Right cardiac atrium (tissue), 5 donors: ENCODE measurements around the gene PWWP2A. TPM values are rescaled to one million over a fixed set of nuclear protein-coding genes. Genes with fewer than 3 reads are reported as not detected.

Experiments used
- ATAC-seq, 2 donors: fragments of 200-7000 bp; cut with Tn5 transposase; one replicate each; pipeline versions ENCODE4 v1.8.0 to v1.9.1; 2020; ENCODE audit warnings: moderate library complexity in 2 of 2, mild to moderate bottlenecking in 1 of 2
- DNase-seq, 3 donors: peaks; one replicate each; pipeline ENCODE4 v3.0.0-alpha.2; 2020
- H3K27ac ChIP-seq: one replicate; pipeline ENCODE4 v1.5.1; 2013; ENCODE audit warnings: mild to moderate bottlenecking, low read length, control low read depth, moderate library complexity
- H3K27me3 ChIP-seq: one replicate; pipeline ENCODE4 v1.6.1; 2013; ENCODE audit not compliant: control insufficient read depth, insufficient read depth
- H3K4me1 ChIP-seq: one replicate; pipeline ENCODE4 v1.6.1; 2013; ENCODE audit warnings: low read length; ENCODE audit not compliant: control insufficient read depth, insufficient read depth
- H3K4me3 ChIP-seq: one replicate; pipeline ENCODE4 v1.5.1; 2013; ENCODE audit warnings: low read length, control low read depth
- H3K9me3 ChIP-seq: one replicate; pipeline ENCODE4 v1.6.1; 2013; ENCODE audit warnings: low read length; ENCODE audit not compliant: control insufficient read depth
- WGBS: extraction: QIAGEN DNeasy Blood & Tissue Kit; methylation state at CpG from one replicate; pipeline ENCODE4 v1.1.7; 2013; 5-methylcytosine and 5-hydroxymethylcytosine counted together
- intact Hi-C, 4 donors: fragments of 100-400 bp; cut with DNase I; formaldehyde crosslinking; loops; one replicate each; pipeline versions ENCODE4 v1.11.0 to v1.14.0; 2022 to 2023
- polyA plus RNA-seq: library from polyadenylated mRNA; stranded (reverse); fragments of 200-250 nt; gene quantifications from one replicate; pipeline ENCODE4 v1.2.3, GENCODE V29; 2013
- total RNA-seq, 4 donors: library from RNA; stranded (reverse); fragmentation: NEBNext Ultra II Directional; extraction: Animal tissue kit (Norgen Biotek cat#: 25700); gene quantifications; one replicate each; pipeline ENCODE4 v1.2.1, GENCODE V29; 2021
- donor health status: healthy with polysubstance abuse.
- donor health status: DM: no; HTN: yes; CAD: no.
- donor health status: DM: no; HTN: no; CAD: no.
- donor health status: DM: no; HTN: yes; CAD: no; lungs with severe emphysema.
- donor health status: DM: yes; HTN: yes; CAD: no.

The PWWP2A gene
- total and polyA plus RNA-seq, 5 donors, result 4.5 to 18.2 (median 14.2) TPM

DNA sequence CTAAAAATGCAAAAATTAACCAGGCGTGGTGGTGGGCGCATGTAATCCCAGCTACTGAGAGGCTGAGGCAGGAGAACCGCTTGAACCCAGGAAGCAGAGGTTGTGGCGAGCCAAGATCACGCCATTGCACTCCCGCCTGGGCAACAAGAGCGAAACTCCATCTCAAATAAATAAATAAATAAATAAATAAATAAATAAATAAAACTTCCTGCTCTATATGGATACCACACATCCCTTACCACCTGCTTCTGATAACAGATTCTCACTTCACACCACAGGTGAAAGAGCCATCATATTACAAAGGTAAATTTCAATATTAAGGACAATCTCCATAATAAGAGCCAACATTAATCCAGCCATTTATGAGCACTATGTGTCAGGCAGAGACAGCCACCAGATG is 9.4 kb upstream of the PWWP2A start:
- H3K27me3 ChIP-seq, result no peaks in the 10 kb centered on the region

DNA sequence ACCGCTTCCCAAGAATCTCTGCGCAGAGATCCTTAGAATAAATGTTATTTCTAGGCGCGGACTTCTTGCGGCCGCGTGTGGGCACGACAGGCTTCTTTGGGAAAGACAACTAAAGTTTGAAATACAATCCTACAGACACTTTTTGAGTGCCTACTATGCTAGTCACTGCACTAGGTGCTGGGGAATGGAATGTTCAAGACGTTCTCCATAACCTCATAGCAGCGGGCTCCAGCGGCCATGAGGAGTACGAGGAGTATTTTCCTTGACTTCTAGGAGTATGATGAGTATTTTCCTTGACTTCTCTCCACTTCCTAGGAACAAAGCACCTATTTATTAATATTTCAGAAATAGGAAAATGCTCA is 636 bp upstream of the PWWP2A start:
- H3K27ac ChIP-seq, result no peak overlapping the region
- H3K4me3 ChIP-seq, result no peak overlapping the region
- H3K4me1 ChIP-seq, result no peaks in the 10 kb centered on the region
- no peaks in the 10 kb centered on the region for H3K27me3 ChIP-seq
- 10% methylated on average over 12 of the region's 12 CpGs for WGBS
- ATAC-seq, result no peak
- no peaks in the 10 kb centered on the region for H3K9me3 ChIP-seq
- DNase-seq, result no peak
- intact Hi-C loops, result loop anchor here in 2 of 4 donors (5.0 to 10.0 kb wide), 2 partner anchors 77 to 95 kb away; no protein-coding TSS in a partner anchor

More for the DNA sequence above, 9.4 kb upstream of the PWWP2A start:
- Histone ChIP-seq H3K4me3 (no peak overlapping the region), H3K4me1 (no peaks in the 10 kb centered on the region), H3K27ac (no peak overlapping the region), H3K9me3 (no peaks in the 10 kb centered on the region)
- 97% methylated on average over 7 of the region's 7 CpGs for WGBS
- intact Hi-C loops, result no loop called here
- no peak for ATAC-seq
- no peak for DNase-seq

DNA sequence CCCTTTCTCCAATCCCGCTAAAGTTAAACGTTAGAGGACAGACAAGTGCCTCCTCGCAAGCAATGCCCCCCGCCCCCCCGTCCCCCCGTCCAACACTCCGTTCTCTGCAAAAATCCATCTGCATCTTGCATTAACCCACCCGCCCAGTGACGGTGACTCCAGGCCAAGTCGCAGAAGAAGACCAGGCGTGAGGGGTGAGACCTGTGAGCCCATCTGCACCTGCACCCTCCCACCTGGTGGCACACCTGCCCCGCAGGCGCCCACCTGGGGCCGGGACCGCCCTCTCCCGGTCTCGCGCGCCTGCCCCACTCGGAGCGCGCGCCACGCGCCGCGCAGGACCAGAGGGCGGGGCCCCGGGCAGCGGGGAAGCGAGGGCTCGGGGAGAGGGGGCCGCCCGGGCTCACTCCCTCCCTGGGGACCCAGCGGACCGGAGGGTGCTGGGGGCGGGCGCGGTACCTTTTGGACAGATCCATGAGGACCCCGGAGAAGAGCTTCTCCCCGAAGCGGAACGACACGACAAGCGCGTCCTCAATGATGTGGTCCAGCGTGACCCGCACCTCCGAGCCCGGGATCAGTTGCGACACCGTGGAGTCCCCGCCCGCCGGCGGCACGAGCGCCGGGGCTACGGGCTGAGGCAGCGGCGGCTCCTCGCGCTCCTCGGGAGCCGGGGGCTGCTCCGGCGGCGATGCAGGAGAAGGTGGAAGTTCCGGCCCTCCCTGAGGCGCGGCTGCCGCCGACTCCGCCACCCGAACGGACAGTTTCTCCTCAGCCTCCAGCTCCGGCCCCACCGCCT is 705 bp downstream of the PWWP2A start:
- H3K9me3 ChIP-seq, result no peaks in the 10 kb centered on the region
- DNase-seq, result peak; percentile 64 to 83 (median 83)
- peak; percentile 39 to 56 for ATAC-seq
- H3K4me1 ChIP-seq, result no peaks in the 10 kb centered on the region
- no peaks in the 10 kb centered on the region for H3K27me3 ChIP-seq
- intact Hi-C loops, result loop anchor here in 2 of 4 donors (5.0 to 10.0 kb wide), 2 partner anchors 79 to 94 kb away; no protein-coding TSS in a partner anchor
- peak overlapping the region; percentile 68 for H3K4me3 ChIP-seq
- H3K27ac ChIP-seq, result peak overlapping the region; percentile 88
- WGBS, result under 1% methylated on average over 79 of the region's 79 CpGs

DNA sequence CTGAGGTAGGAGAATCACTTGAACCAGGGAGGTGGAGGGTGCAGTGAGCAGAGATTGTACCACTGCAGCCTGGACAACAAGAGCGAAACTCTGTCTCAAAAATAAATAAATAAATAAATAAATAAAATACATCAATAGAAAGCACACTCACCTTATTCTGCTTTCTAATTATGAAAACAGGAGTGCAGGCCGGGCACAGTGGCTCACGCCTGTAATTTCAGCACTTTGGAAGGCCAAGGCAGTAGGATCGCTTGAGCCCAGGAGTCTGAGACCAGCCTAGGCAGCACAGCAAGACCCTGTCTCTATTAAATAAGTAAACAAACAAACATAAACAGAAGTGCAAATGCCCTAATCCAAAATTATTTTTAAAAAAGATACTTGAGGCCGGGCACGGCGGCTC is 2.3 kb downstream of the PWWP2A start:
- DNase-seq, result no peak
- Histone ChIP-seq H3K27me3 (no peaks in the 10 kb centered on the region), H3K27ac (no peak overlapping the region), H3K4me3 (no peak overlapping the region), H3K4me1 (no peaks in the 10 kb centered on the region), H3K9me3 (no peaks in the 10 kb centered on the region)
- no peak for ATAC-seq
- intact Hi-C loops, result loop anchor here in 2 of 4 donors (5.0 to 10.0 kb wide), 2 partner anchors 80 to 92 kb away; no protein-coding TSS in a partner anchor
- 98% methylated on average over 7 of the region's 7 CpGs for WGBS

DNA sequence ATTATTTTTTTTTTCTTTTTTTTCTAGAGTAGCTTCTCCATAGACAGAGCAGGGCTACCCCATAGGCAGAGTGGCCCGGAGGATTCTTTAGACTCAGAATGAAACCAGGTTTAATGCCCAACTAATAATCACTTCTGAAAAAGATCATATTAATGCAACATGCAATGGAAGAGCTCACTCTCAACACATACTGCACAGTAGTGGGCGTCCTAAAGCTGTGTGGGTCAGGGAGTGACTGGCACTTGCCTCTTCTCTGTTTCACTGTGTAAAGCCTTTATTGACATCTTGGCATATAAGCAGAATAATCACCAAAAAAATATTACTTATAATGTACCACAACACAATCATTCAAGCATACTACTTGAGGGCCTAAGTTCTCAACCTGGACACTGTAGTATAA is 11.1 kb downstream of the PWWP2A start:
- intact Hi-C loops, result no loop called here
- WGBS, result 96% methylated on average over 2 of the region's 2 CpGs
- Histone ChIP-seq H3K9me3 (no peaks in the 10 kb centered on the region), H3K4me1 (no peaks in the 10 kb centered on the region), H3K27me3 (no peaks in the 10 kb centered on the region), H3K27ac (no peak overlapping the region), H3K4me3 (no peak overlapping the region)
- no peak for ATAC-seq
- no peak for DNase-seq

DNA sequence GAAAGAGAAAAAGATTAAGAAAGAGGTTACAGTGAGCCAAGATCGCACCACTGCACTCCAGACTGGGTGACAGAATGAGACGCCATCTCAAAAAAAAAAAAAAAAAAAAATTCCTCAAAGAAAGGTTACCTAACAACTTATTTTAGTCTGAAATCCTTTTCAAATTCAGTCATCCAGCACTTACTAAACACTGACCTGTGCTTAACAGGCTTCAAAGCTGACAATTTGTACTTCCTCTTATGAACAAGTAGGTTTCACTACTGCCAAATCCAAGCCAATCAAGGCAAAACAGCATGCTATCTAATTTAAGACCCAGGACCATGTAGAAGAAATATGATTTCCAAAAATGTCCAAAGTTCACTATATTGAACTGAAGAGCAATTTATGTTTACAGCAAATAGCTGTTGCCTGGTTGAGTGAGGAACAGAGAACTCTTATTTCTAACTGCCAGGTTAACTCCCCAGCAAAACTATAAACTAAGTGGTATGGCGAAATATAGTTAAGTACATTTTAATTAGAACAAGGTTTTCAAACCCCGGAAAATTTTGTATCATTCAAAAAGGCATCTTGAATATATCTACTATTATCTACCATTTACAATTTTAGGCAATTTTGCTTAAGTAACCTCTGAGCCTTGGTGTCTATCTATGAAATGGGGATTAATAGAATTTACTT is 13.4 kb downstream of the PWWP2A start:
- WGBS, result 86% methylated on average over 4 of the region's 4 CpGs
- Histone ChIP-seq H3K27me3 (no peaks in the 10 kb centered on the region), H3K27ac (no peak overlapping the region), H3K9me3 (no peaks in the 10 kb centered on the region), H3K4me1 (no peaks in the 10 kb centered on the region), H3K4me3 (no peak overlapping the region)
- ATAC-seq (no peak), DNase-seq (no peak)
- intact Hi-C loops, result no loop called here

DNA sequence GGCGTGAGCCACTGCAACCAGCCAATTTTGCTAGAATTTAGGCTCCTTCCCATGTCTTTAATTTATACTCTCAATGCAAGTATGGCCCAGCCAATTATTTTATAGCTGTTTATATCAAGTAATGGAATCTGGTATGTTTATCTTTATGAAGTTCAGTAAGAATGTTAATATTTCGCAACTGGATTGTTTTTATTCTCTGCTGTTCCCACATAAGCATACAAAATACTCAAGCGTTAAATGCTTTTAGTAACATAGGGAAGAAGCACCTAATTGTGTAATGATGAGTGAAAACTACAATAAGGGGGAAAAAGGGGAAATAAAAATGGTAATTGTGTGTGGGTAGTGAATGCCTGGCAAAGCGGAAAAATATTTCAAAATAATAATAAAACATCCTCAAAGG is 21.3 kb downstream of the PWWP2A start:
- no peak overlapping the region for H3K27ac ChIP-seq
- no peak overlapping the region for H3K4me3 ChIP-seq
- DNase-seq, result no peak
- WGBS, result 88% methylated on average over 4 of the region's 4 CpGs
- no peaks in the 10 kb centered on the region for H3K9me3 ChIP-seq
- H3K4me1 ChIP-seq, result no peaks in the 10 kb centered on the region
- intact Hi-C loops, result no loop called here
- no peaks in the 10 kb centered on the region for H3K27me3 ChIP-seq
- ATAC-seq, result no peak

DNA sequence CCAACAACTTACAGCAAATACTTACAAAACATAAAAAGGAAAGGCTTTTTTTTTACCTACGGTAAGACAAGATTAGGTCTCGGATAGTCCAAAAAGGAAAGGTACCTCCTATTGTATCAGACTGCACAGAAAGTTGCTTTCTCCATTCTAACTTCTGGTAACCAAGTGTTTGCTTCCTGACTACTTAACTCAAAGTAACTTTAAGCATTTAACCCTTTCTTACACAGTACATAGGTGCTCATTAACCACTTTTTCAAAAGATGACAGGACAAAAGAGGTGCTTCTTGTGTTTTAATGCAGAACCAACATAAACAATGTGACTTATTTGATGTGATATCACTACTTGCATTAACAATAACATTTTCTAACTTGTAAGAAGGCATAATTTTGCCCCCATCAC is 23.1 kb downstream of the PWWP2A start:
- WGBS, result 96% methylated on average over 2 of the region's 2 CpGs
- H3K27me3 ChIP-seq, result no peaks in the 10 kb centered on the region
- H3K4me3 ChIP-seq, result no peak overlapping the region
- DNase-seq (no peak), ATAC-seq (no peak)
- intact Hi-C loops, result no loop called here
- H3K27ac ChIP-seq, result no peak overlapping the region
- H3K4me1 ChIP-seq, result no peaks in the 10 kb centered on the region
- no peaks in the 10 kb centered on the region for H3K9me3 ChIP-seq

DNA sequence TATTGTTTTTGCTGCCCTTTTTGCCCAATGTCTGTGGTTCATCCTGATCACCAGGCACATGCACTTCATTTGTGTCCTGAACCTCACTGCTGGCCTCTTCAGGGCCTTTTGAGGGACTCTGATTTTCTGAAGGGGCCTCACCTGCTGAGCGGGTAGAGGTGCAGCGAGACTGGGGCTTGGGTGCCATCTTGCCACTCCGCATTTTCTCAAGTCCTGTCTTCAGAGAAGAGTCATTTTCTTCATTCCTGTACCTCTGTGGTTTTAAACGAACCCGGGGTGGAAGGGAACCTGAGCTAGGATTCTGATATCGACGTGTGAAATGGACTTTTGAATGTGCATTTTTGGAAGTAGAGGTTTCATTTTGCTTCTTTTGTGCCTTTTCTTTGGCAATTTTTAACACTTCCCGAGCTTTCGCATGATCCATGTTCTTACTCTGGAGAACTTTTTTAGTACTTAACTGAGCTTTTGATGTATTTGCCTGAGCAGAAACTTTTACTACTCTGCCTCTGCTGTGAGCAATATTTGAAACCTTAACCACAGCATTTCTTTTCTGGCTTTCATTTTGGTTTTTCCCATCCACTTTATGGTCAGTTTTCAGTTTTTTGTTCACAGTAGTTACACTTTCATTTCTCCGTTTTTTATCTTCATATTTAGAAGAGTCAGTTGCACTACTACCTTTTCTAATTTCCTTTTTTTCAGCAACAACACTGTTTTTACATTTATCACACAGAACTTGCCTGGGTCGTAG is 26.1 kb downstream of the PWWP2A start:
- Histone ChIP-seq H3K9me3 (no peaks in the 10 kb centered on the region), H3K4me3 (no peak overlapping the region), H3K27ac (no peak overlapping the region), H3K4me1 (no peaks in the 10 kb centered on the region), H3K27me3 (no peaks in the 10 kb centered on the region)
- 93% methylated on average over 11 of the region's 11 CpGs for WGBS
- intact Hi-C loops, result no loop called here
- DNase-seq (no peak), ATAC-seq (no peak)

DNA sequence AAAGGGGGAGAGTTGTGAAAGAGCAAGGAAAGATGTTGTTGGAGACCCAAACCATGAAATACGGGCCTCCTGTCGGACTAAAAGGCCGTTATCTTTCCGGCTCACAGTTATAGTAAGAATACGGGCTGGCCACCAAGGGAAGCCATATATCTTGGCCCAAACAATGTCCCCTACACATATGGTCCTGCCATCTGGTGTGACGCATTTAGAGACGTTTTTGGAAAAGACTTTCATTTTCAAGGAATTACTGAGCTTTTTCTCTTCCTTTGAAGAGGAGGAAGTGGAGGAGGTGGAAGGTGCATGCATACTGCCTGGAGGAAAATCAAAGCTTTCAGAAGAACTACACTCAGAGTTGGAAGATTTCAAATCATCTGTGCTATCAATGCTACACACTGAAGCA is 26.7 kb downstream of the PWWP2A start:
- no peaks in the 10 kb centered on the region for H3K27me3 ChIP-seq
- intact Hi-C loops, result no loop called here
- H3K4me1 ChIP-seq, result no peaks in the 10 kb centered on the region
- H3K27ac ChIP-seq, result no peak overlapping the region
- WGBS, result 89% methylated on average over 7 of the region's 7 CpGs
- no peak for DNase-seq
- ATAC-seq, result no peak
- no peaks in the 10 kb centered on the region for H3K9me3 ChIP-seq
- no peak overlapping the region for H3K4me3 ChIP-seq

DNA sequence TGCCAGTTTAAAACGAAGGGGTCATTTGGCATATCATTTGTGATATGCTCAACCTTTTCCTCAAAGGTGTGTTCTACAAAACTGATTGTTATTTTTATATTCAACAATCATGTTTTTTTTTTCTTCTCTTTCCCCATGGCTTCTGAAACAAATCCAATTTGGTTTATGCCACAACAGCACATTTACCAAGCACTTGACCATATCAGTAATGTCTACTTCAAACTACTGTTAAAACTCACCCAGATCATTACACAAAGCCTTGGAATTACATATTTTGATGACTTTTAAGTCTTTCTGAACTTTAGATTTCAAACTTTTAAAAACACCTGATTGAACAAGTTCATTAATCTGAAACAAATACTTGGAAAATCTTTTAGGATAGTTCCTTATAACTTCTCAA is 29.2 kb downstream of the PWWP2A start:
- H3K4me3 ChIP-seq, result no peak overlapping the region
- ATAC-seq, result no peak
- no peaks in the 10 kb centered on the region for H3K27me3 ChIP-seq
- intact Hi-C loops, result no loop called here
- 86% methylated on average over 1 of the region's 1 CpG for WGBS
- H3K27ac ChIP-seq, result no peak overlapping the region
- H3K4me1 ChIP-seq, result no peaks in the 10 kb centered on the region
- H3K9me3 ChIP-seq, result no peaks in the 10 kb centered on the region
- no peak for DNase-seq
